A673 (cell line): Measurements from ENCODE around the gene CIART. TPM values are rescaled to one million over a fixed set of nuclear protein-coding genes. Genes with fewer than 3 reads are reported as not detected.
A peak's percentile ranks its signal among the peaks of the same experiment; 100 is the strongest.

Experiments used
- BruUV-seq: library from RNA; stranded (reverse); fragments of 400-500 nt; replicated peaks from 2 replicates; lab custom pipeline; 2021; lab: Mats Ljungman, UMichigan
- CTCF ChIA-PET: fragments of 300-600 bp; sonication (Branson Sonifier 250); formaldehyde crosslinking; loops from one replicate; lab custom pipeline; 2022; ENCODE audit warnings: antibody characterized with exemption; lab: Charles Lee
- POLR2A ChIA-PET: fragments of 300-600 bp; sonication (Branson Sonifier 250); formaldehyde crosslinking; loops from one replicate; lab custom pipeline; 2022; ENCODE audit warnings: antibody characterized with exemption; ENCODE audit not compliant: low non-redundant PET; lab: Charles Lee
- DNase-seq: peaks from one replicate; pipeline ENCODE4 v3.0.0-alpha.2; 2015; ENCODE audit warnings: low spot score
- H3K27ac ChIP-seq: fragments of 200-600 bp; sonication (generic); 2 replicates; pipeline ENCODE4 v1.5.1; 2016; ENCODE audit warnings: mixed run types, low read depth, mild to moderate bottlenecking, mixed read lengths, antibody characterized with exemption, low read length; ENCODE audit not compliant: poor library complexity, severe bottlenecking
- H3K27me3 ChIP-seq: fragments of 200-600 bp; sonication (generic); replicated peaks from 2 replicates; pipeline ENCODE4 v1.6.1; 2017; ENCODE audit warnings: mixed run types, low read depth, mild to moderate bottlenecking, mixed read lengths, antibody characterized with exemption, low read length; ENCODE audit not compliant: insufficient read depth, poor library complexity
- H3K36me3 ChIP-seq: fragments of 200-600 bp; sonication (generic); 2 replicates; pipeline ENCODE4 v1.6.1; 2016; ENCODE audit warnings: mixed run types, mild to moderate bottlenecking, mixed read lengths, antibody characterized with exemption, low read length; ENCODE audit not compliant: insufficient read depth, poor library complexity, severe bottlenecking
- H3K4me1 ChIP-seq: fragments of 200-600 bp; sonication (generic); 2 replicates; pipeline ENCODE4 v1.6.1; 2017; ENCODE audit warnings: mixed run types, mild to moderate bottlenecking, mixed read lengths, antibody characterized with exemption, low read length; ENCODE audit not compliant: insufficient read depth, poor library complexity, severe bottlenecking
- H3K4me3 ChIP-seq: fragments of 200-600 bp; sonication (generic); 2 replicates; pipeline ENCODE4 v1.5.1; 2016; ENCODE audit warnings: low read depth, mixed run types, mild to moderate bottlenecking, mixed read lengths, low read length; ENCODE audit not compliant: poor library complexity, severe bottlenecking
- H3K9me3 ChIP-seq: fragments of 200-600 bp; sonication (generic); 2 replicates; pipeline ENCODE4 v1.6.1; 2016; ENCODE audit warnings: mixed run types, low read depth, mild to moderate bottlenecking, mixed read lengths, antibody characterized with exemption, low read length; ENCODE audit not compliant: poor library complexity, severe bottlenecking
- CTCF ChIP-seq: fragments of 300-800, 200-600 bp; sonication (generic); conservative IDR thresholded peaks from 2 replicates; pipeline ENCODE4 v1.5.1; 2017; ENCODE audit warnings: low read depth, mild to moderate bottlenecking, antibody characterized with exemption, low read length, moderate library complexity, mixed read lengths
- EZH2 ChIP-seq: fragments of 200-600 bp; sonication (generic); IDR thresholded peaks from 2 replicates; pipeline ENCODE4 v1.6.1; 2017; ENCODE audit warnings: borderline replicate concordance, low read depth, mild to moderate bottlenecking, mixed read lengths, antibody characterized with exemption, low read length; ENCODE audit not compliant: poor library complexity, severe bottlenecking
- intact Hi-C: fragments of 100-400 bp; cut with micrococcal nuclease; formaldehyde crosslinking; loops from one replicate; pipeline ENCODE4 v1.10.0; 2022; ENCODE audit not compliant: unreplicated experiment
- total RNA-seq: library from RNA; stranded (reverse); gene quantifications from 2 replicates; pipeline ENCODE4 v1.2.3, GENCODE V29; 2021

CIART gene
- total RNA-seq, 1 experiment from 2014 or later: 3.5 TPM

- intact Hi-C loops: loop anchor here (1.0 kb wide), 1 partner anchor 25 kb away; no protein-coding TSS in a partner anchor
- Histone ChIP-seq H3K36me3 (no peaks in the 10 kb centered on the region), H3K27me3 (no peaks in the 10 kb centered on the region), H3K4me1 (peaks cover 19% of the 10 kb centered on the region), H3K9me3 (no peaks in the 10 kb centered on the region), H3K4me3 (peak overlapping the region; percentile 43), H3K27ac (peak overlapping the region; percentile 21)
- peak; percentile 82 for DNase-seq
- CTCF ChIA-PET: interaction anchor here (1.0 to 1.3 kb wide), 4 partner anchors 8 to 26 kb away, joined by 4 to 24 read pairs (median 6); partner anchors contain the start of genes APH1A, C1orf54 and CA14
- POLR2A ChIA-PET: interaction anchor here (0.5 to 0.7 kb wide), 3 partner anchors 211 to 1372 kb away, joined by 3 to 4 read pairs (median 4); no protein-coding TSS in a partner anchor
- no TSS peak for BruUV-seq
- TF ChIP-seq CTCF (peak; percentile 89), EZH2 (no peak)
These were observed 1.1 kb upstream of the CIART start for GRCh38 chr1:150281221-150281757.

GRCh38 chr1:150282558-150282958 lies 204 bp downstream of the CIART start:
- BruUV-seq: TSS peak; percentile 23
- CTCF ChIA-PET: interaction anchor here (0.6 kb wide), 1 partner anchor 26 kb away, joined by 3 read pairs; no protein-coding TSS in a partner anchor
- Histone ChIP-seq H3K36me3 (no peaks in the 10 kb centered on the region), H3K27me3 (no peaks in the 10 kb centered on the region), H3K27ac (no peak overlapping the region), H3K9me3 (no peaks in the 10 kb centered on the region), H3K4me1 (peaks cover 19% of the 10 kb centered on the region), H3K4me3 (peak overlapping the region; percentile 43)
- no peak for DNase-seq
- intact Hi-C loops: loop anchor here (1.0 kb wide), 1 partner anchor 12 kb away; no protein-coding TSS in a partner anchor
- TF ChIP-seq CTCF (no peak), EZH2 (no peak)
- POLR2A ChIA-PET: no interaction called here

GRCh38 chr1:150283260-150283659 lies 906 bp downstream of the CIART start:
- peak overlapping the region; percentile 43 for H3K4me3 ChIP-seq
- H3K36me3 ChIP-seq: no peaks in the 10 kb centered on the region
- POLR2A ChIA-PET: no interaction called here
- CTCF ChIA-PET: no interaction called here
- H3K9me3 ChIP-seq: no peaks in the 10 kb centered on the region
- H3K4me1 ChIP-seq: peaks cover 19% of the 10 kb centered on the region
- DNase-seq: no peak
- TF ChIP-seq EZH2: no peak
- intact Hi-C loops: no loop called here
- H3K27me3 ChIP-seq: no peaks in the 10 kb centered on the region
- no TSS peak for BruUV-seq
- no peak overlapping the region for H3K27ac ChIP-seq
